GM21825 (cell line): ENCODE measurements around the gene TMEM92.

ENCODE experiments used
- ATAC-seq: cut with Tn5 transposase; IDR thresholded peaks from one replicate; pipeline ENCODE4 v1.9.1; 2021; ENCODE audit warnings: mild to moderate bottlenecking, moderate library complexity; ENCODE audit not compliant: unreplicated experiment

The TMEM92 gene

DNA sequence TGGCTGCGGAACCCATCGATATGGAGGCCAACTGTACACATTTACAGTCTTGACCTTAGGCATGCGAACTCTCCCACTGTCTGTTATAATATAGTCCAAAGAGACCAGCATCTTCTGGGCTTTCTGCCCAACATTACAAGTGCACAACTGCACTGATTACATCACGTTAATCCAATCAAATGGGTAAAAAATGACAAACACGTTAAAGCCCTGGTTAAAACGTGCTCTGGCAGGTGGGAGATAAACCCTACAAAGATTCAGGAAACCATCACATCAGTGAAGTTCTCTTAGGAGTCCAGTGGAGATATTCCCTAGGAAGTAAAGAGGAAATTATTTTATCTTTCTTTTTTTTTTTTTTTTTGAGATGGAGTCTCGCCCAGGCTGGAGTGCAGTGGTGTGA lies 48.0 kb downstream of the TMEM92 start:
- ATAC-seq: no peak

DNA sequence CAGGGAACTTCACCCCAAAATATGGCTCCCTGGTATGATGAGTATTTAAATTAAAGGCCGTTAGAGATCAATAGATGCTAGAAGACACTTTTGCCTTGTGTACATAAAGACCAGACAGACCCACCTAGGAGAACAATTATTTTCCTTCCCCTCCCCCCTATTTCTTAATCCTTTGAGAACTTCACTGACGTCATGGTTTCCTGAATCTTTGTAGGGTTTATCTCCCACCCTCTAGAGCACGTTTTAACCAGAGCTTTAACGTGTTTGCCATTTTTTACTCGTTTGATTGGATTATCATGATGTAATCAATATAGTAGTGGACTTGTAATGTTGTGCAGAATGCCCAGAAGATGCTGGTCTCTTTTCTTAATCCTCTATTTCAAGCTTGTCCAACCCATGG lies 48.8 kb downstream of the TMEM92 start:
- ATAC-seq: no peak

DNA sequence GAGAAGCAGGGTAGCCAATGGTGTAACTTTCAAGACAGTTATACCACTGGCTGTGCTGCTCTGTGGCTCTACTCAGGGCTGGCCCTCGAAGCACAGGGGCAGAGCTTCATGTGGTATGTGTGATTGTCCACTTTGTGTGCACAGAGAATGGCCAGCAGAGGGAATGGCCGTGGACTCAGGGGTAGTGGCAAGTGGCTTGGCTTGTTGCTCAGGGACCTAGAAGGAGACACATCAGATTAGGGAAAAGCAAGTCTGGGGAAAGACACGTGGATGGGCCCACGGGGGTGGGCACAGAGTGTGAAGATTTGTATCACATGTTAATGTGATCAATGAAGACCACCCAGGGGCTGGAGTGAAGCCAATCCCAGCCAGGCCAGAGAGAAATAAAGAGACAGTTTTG lies 51.6 kb downstream of the TMEM92 start:
- ATAC-seq: no peak

DNA sequence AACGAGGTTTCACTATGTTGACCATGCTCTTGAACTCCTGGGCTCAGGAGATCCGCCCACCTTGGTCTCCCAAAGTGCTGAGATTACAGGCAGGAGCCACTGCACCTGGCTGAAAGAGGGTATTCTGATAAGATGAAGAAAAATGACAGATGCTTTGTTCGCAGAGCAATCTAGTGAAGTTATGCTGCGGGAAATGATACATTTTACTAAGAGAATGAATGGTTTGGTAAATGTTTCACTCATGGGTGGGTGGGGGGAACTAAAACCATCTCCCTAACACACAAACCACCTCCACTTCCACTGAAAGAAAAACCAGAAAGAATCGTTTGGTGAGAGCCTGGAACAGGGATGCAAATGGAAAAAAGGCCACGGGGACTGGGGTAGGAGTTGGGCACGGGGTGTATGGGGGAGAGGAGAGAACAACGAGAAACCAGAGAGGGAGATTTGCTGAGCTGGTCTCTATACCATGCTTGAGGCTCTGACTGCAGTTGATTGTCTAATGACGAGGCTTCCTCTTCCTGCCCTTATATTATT lies 52.6 kb downstream of the TMEM92 start:
- no peak for ATAC-seq

DNA sequence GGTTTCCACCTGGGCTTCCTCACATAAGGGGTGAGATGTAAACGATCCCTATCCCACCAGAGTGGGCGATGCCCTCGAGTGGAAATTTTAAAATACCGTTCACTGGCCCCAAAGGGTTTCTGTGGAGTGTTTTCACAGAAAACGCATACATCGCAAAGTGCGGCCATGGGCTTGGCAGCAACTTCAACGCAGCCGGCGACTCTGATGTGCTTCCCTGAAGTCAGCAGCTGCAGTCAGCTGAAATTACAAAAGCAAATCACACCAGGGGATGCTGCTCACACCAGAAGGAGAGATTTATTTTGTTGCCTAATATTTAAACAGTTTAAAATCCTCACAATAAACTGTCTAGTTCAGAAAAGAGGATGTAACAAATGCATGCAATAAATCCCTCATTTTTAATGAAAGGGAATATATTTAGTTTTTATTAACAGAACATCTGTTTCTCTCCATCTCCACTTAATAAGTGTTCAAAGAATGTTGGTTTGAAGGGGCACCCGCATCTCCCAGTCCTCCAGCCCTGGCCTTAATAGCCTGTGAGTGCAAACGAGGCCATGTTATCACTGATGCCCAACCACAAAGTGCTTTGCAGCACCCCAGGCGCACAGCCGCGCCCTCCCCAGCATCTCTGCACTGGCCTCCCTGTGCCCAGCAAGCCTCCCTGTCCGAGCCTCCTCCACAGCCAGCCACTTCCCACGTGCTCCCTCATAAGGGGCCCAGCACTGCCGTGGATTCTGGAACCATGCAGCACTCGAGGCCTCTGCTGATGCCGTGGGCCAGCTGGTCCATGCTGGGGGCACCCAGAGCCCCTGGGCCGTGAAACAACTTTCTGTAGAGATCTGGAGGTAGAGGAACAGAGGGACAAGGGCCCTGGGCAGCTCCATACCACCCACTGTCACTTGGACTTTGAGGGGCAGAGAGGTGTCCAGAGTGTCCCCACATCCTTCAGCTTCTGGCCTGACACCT lies 54.4 kb downstream of the TMEM92 start:
- no peak for ATAC-seq

DNA sequence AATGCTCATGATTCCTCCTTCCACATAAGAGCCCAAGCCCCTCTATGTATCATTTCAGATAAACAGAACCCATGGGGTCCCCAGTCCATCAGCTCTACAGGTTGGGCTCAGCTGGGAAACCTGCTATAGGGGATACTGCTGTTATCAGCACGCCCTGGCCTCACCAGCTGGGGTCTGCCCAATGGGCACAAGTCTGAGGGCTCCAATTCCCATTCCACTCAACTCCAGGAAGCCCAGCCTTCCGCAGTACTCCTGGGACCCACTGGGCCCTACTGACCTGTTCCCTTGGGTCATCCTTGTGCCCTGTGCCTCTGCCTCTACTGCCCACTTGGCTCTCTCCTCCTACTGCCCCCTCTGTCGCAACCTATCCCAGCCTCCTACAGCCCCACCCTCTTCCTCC lies 55.5 kb downstream of the TMEM92 start:
- ATAC-seq: no peak

DNA sequence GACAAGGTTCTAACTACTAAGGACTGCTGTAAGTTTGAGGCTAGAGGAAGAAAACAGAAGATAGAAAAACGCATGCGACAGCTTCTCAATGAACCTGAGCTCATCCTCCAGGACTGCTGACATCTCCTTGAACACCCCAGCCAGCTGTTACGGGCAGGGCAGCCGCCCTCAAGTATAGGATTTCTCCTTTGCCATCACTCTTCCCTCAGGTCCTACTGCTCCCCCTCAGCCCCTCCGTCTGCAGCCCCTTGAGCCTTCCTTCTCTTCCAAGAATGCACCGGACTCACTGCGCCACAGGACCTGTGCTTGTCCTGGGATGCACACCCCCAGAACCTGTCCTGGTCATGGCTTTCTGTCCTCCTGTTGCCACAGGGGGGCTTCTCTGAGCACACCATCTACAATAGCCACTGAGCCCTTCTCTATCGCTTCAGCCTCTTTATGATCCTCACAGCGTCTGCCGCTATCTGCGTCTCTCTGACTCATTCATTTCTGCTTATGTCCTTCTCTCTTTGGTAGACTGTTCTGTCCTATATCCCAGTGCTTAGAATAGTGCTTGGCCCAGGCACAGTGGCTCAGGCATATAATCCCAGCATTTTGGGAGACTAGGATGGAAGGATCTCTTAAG lies 56.0 kb downstream of the TMEM92 start:
- no peak for ATAC-seq
